HS-27A (cell line): ENCODE data around the gene VSNL1.

Experiments
- DNase-seq: peaks from one replicate; pipeline ENCODE4 v3.0.0-alpha.2; 2012; ENCODE audit warnings: low read depth, missing footprints

Gene VSNL1

GRCh38 chr2:17646081-17646554 lies 105.6 kb downstream of the VSNL1 start:
- DNase-seq: peak; percentile 65

- DNase-seq: no peak
Observed at GRCh38 chr2:17646838-17647701, 106.6 kb downstream of the VSNL1 start.

- DNase-seq: no peak
Observed at GRCh38 chr2:17648581-17648980, 108.1 kb downstream of the VSNL1 start.

- no peak for DNase-seq
Observed at GRCh38 chr2:17649026-17649425, 108.5 kb downstream of the VSNL1 start.

GRCh38 chr2:17652681-17653394 lies 112.3 kb downstream of the VSNL1 start:
- DNase-seq: no peak

- DNase-seq: no peak
Observed at GRCh38 chr2:17657759-17658158, 117.3 kb downstream of the VSNL1 start.

GRCh38 chr2:17658251-17658843 lies 117.9 kb downstream of the VSNL1 start:
- no peak for DNase-seq

GRCh38 chr2:17660219-17660618 lies 119.7 kb downstream of the VSNL1 start:
- no peak for DNase-seq

- DNase-seq: no peak
Observed at GRCh38 chr2:17661460-17661859, 121.0 kb downstream of the VSNL1 start.

GRCh38 chr2:17662723-17663122 lies 122.2 kb downstream of the VSNL1 start:
- DNase-seq: no peak

- DNase-seq: no peak
Observed at GRCh38 chr2:17664534-17664933, 124.0 kb downstream of the VSNL1 start.

GRCh38 chr2:17667898-17668297 lies 127.4 kb downstream of the VSNL1 start:
- DNase-seq: no peak

- DNase-seq: peak; percentile 48
Observed at GRCh38 chr2:17672583-17673317, 132.3 kb downstream of the VSNL1 start.

- no peak for DNase-seq
Observed at GRCh38 chr2:17674817-17675216, 134.3 kb downstream of the VSNL1 start.

- no peak for DNase-seq
Observed at GRCh38 chr2:17680119-17680518, 139.6 kb downstream of the VSNL1 start.

- no peak for DNase-seq
Observed at GRCh38 chr2:17682098-17682857, 141.8 kb downstream of the VSNL1 start.

- DNase-seq: no peak
Observed at GRCh38 chr2:17683981-17684380, 143.5 kb downstream of the VSNL1 start.

GRCh38 chr2:17688600-17688999 lies 148.1 kb downstream of the VSNL1 start:
- DNase-seq: no peak

- DNase-seq: no peak
Observed at GRCh38 chr2:17689010-17689409, 148.5 kb downstream of the VSNL1 start.

GRCh38 chr2:17690776-17691175 lies 150.3 kb downstream of the VSNL1 start:
- DNase-seq: no peak
